Astrocyte (in vitro differentiated cells and primary cell): Measurements from ENCODE around the gene TSGA10. TPM values are rescaled to one million over a fixed set of nuclear protein-coding genes. Genes with fewer than 3 reads are reported as not detected.

Source experiments
- DNase-seq: peaks from one replicate; pipeline ENCODE4 v3.0.0-alpha.2; 2010; ENCODE audit warnings: low read depth
- FAIRE-seq: peaks from 2 replicates; lab custom pipeline; 2011; peaks lifted over from hg19 to GRCh38; lab: Jason Lieb, UNC
- H2AFZ ChIP-seq: 2 replicates; pipeline ENCODE4 v1.6.0; 2012; ENCODE audit warnings: low read depth, low read length, inconsistent platforms
- H3K27ac ChIP-seq: 2 replicates; pipeline ENCODE4 v1.5.1; 2011; ENCODE audit warnings: low read depth, low read length, inconsistent platforms
- H3K27me3 ChIP-seq: 2 replicates; pipeline ENCODE4 v1.6.0; 2011; ENCODE audit warnings: low read length, inconsistent platforms; ENCODE audit not compliant: insufficient read depth
- H3K36me3 ChIP-seq: 2 replicates; pipeline ENCODE4 v1.5.1; 2011; ENCODE audit warnings: low read length, inconsistent platforms; ENCODE audit not compliant: insufficient read depth
- H3K4me1 ChIP-seq: 2 replicates; pipeline ENCODE4 v1.5.1; 2011; ENCODE audit warnings: low read length, inconsistent platforms; ENCODE audit not compliant: insufficient read depth
- H3K4me2 ChIP-seq: 2 replicates; pipeline ENCODE4 v1.6.0; 2012; ENCODE audit warnings: low read length, inconsistent platforms
- H3K4me3 ChIP-seq: 2 replicates; pipeline ENCODE4 v1.5.1; 2011; ENCODE audit warnings: low read depth, mild to moderate bottlenecking, low read length, inconsistent platforms; ENCODE audit not compliant: insufficient read depth
- H3K79me2 ChIP-seq: 2 replicates; pipeline ENCODE4 v1.6.0; 2012; ENCODE audit warnings: mild to moderate bottlenecking, low read length, inconsistent platforms; ENCODE audit not compliant: insufficient read depth
- H3K9ac ChIP-seq: 2 replicates; pipeline ENCODE4 v1.6.0; 2012; ENCODE audit warnings: mild to moderate bottlenecking, low read length, inconsistent platforms
- H3K9me3 ChIP-seq: 2 replicates; pipeline ENCODE4 v1.5.1; 2012; ENCODE audit warnings: low read depth, mild to moderate bottlenecking, low read length, inconsistent platforms; ENCODE audit not compliant: insufficient read depth
- H4K20me1 ChIP-seq: 2 replicates; pipeline ENCODE4 v1.6.0; 2012; ENCODE audit warnings: low read length, inconsistent platforms; ENCODE audit not compliant: insufficient read depth
- H3K27ac Mint-ChIP-seq: one replicate; pipeline ENCODE4 v1.8.0; 2021; ENCODE audit warnings: mild to moderate bottlenecking, mixed read lengths; ENCODE audit not compliant: unreplicated experiment
- H3K27me3 Mint-ChIP-seq: one replicate; pipeline ENCODE4 v1.8.0; 2021; ENCODE audit warnings: low read depth, mixed read lengths; ENCODE audit not compliant: unreplicated experiment
- H3K36me3 Mint-ChIP-seq: one replicate; pipeline ENCODE4 v1.8.0; 2021; ENCODE audit warnings: low read depth, mixed read lengths; ENCODE audit not compliant: unreplicated experiment
- H3K4me1 Mint-ChIP-seq: one replicate; pipeline ENCODE4 v1.8.0; 2021; ENCODE audit warnings: low read depth, mixed read lengths; ENCODE audit not compliant: unreplicated experiment
- H3K4me3 Mint-ChIP-seq: one replicate; pipeline ENCODE4 v1.8.0; 2021; ENCODE audit warnings: mild to moderate bottlenecking, moderate library complexity, mixed read lengths; ENCODE audit not compliant: unreplicated experiment
- H3K9me3 Mint-ChIP-seq: one replicate; pipeline ENCODE4 v1.8.0; 2021; ENCODE audit warnings: mild to moderate bottlenecking, mixed read lengths; ENCODE audit not compliant: unreplicated experiment
- EZH2 ChIP-seq: IDR thresholded peaks from 2 replicates; pipeline ENCODE4 v1.6.1; 2012; ENCODE audit warnings: mild to moderate bottlenecking, low read length, inconsistent platforms; ENCODE audit not compliant: insufficient read depth
- total RNA-seq: library from RNA; stranded (reverse); gene quantifications from 2 replicates; pipeline ENCODE4 v1.2.1, GENCODE V29; 2021
- TF ChIP-seq, protein P1 (sequence below): IDR thresholded peaks from 2 replicates; pipeline ENCODE4 v1.5.1; 2011; ENCODE audit warnings: low read depth, mild to moderate bottlenecking, inconsistent platforms, low read length, moderate library complexity; ENCODE audit not compliant: insufficient read depth

The TSGA10 gene
- total RNA-seq, 1 donor from 2014 or later: 3.9 TPM

DNA sequence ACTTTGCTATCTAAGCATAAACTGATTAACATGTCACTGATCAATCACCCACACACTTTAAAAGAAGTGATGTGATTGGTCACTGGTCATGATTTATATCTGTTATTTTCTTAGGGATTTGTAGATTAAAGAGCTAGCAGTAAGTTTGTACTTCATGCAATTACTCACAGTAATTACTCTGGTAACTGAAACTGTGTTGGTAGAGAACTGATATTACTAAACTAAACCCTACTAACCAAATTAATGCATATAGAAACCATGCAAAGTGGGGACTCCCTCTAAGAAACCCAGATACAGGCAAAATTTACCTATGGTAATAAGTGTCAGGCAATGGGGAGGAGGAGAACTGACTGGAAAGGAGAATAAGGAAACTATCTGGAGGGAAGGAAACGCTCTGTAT is 58.0 kb downstream of the TSGA10 start:
- Histone ChIP-seq H2AFZ (no peak overlapping the region), H3K4me3 (no peak overlapping the region), H3K9me3 (no peaks in the 10 kb centered on the region), H3K27ac (no peak overlapping the region), H3K4me2 (no peak overlapping the region), H3K9ac (no peak overlapping the region), H3K79me2 (no peaks in the 10 kb centered on the region), H4K20me1 (no peaks in the 10 kb centered on the region), H3K27me3 (no peaks in the 10 kb centered on the region), H3K4me1 (no peaks in the 10 kb centered on the region), H3K36me3 (no peaks in the 10 kb centered on the region)
- Mint-ChIP-seq H3K36me3 (peaks cover 5% of the 10 kb centered on the region), H3K4me3 (no peak overlapping the region), H3K27ac (no peak overlapping the region), H3K9me3 (peaks cover 15% of the 10 kb centered on the region), H3K4me1 (no peaks in the 10 kb centered on the region), H3K27me3 (no peaks in the 10 kb centered on the region)
- no peak for FAIRE-seq
- DNase-seq: no peak
- no peak for TF ChIP-seq EZH2

DNA sequence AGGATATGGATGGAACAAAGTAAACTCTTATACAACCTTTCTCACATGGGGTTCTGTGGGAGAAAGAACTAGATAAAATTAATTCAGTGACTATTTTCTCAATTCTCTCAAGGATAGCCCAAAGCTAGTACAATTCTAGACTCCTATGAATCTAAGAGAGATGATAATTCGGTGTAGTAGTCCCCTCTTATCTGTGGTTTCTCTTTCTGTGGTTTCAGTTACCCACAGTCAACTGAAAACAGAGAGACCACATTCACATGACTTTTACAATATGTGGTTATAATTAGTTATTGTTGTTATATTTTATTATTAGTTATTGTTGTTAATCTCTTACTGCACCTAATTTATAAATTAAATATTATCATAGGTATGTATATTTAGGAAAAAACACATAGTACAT is 66.7 kb downstream of the TSGA10 start:
- Histone ChIP-seq H4K20me1 (no peaks in the 10 kb centered on the region), H3K9ac (no peak overlapping the region), H3K4me2 (no peak overlapping the region), H3K27me3 (no peaks in the 10 kb centered on the region), H3K27ac (no peak overlapping the region), H3K9me3 (no peaks in the 10 kb centered on the region), H3K4me3 (no peak overlapping the region), H3K4me1 (no peaks in the 10 kb centered on the region), H3K36me3 (no peaks in the 10 kb centered on the region), H3K79me2 (no peaks in the 10 kb centered on the region), H2AFZ (no peak overlapping the region)
- no peak overlapping the region for H3K4me3 Mint-ChIP-seq
- H3K4me1 Mint-ChIP-seq: no peaks in the 10 kb centered on the region
- H3K9me3 Mint-ChIP-seq: peaks cover 2% of the 10 kb centered on the region
- no peak overlapping the region for H3K27ac Mint-ChIP-seq
- TF ChIP-seq EZH2: no peak
- TF ChIP-seq, protein P1, sequence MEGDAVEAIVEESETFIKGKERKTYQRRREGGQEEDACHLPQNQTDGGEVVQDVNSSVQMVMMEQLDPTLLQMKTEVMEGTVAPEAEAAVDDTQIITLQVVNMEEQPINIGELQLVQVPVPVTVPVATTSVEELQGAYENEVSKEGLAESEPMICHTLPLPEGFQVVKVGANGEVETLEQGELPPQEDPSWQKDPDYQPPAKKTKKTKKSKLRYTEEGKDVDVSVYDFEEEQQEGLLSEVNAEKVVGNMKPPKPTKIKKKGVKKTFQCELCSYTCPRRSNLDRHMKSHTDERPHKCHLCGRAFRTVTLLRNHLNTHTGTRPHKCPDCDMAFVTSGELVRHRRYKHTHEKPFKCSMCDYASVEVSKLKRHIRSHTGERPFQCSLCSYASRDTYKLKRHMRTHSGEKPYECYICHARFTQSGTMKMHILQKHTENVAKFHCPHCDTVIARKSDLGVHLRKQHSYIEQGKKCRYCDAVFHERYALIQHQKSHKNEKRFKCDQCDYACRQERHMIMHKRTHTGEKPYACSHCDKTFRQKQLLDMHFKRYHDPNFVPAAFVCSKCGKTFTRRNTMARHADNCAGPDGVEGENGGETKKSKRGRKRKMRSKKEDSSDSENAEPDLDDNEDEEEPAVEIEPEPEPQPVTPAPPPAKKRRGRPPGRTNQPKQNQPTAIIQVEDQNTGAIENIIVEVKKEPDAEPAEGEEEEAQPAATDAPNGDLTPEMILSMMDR: no peak
- FAIRE-seq (no peak), DNase-seq (peak; percentile 3)
- peaks cover 8% of the 10 kb centered on the region for H3K27me3 Mint-ChIP-seq
- peaks cover 2% of the 10 kb centered on the region for H3K36me3 Mint-ChIP-seq

DNA sequence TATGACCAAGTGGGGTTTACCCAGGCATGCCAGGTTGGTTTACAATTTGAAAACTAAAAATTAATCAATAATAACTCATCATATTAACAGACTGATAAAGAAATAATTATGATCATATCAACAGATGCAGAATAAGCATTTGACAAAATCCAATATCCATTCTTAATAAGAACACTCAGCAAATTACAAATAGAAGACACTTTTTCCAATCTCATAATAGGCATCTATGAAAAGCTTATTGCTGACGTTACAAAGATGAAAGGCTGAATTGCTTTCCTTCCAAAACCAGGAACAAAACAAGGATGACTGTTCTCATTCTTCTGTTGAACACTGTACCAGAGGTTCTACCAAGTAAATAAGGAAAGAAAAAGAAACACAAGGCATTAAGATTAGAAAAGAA is 68.4 kb downstream of the TSGA10 start:
- no peaks in the 10 kb centered on the region for H3K9me3 Mint-ChIP-seq
- DNase-seq (no peak), FAIRE-seq (no peak)
- Histone ChIP-seq H3K4me2 (no peak overlapping the region), H3K9me3 (no peaks in the 10 kb centered on the region), H3K79me2 (no peaks in the 10 kb centered on the region), H3K4me1 (no peaks in the 10 kb centered on the region), H3K9ac (no peak overlapping the region), H3K27ac (no peak overlapping the region), H2AFZ (no peak overlapping the region), H4K20me1 (no peaks in the 10 kb centered on the region), H3K27me3 (peaks cover 8% of the 10 kb centered on the region), H3K4me3 (no peak overlapping the region), H3K36me3 (no peaks in the 10 kb centered on the region)
- H3K27me3 Mint-ChIP-seq: peaks cover 11% of the 10 kb centered on the region
- no peak overlapping the region for H3K4me3 Mint-ChIP-seq
- H3K4me1 Mint-ChIP-seq: no peaks in the 10 kb centered on the region
- no peak overlapping the region for H3K27ac Mint-ChIP-seq
- TF ChIP-seq EZH2: no peak
- TF ChIP-seq, protein P1: no peak
- H3K36me3 Mint-ChIP-seq: peaks cover 2% of the 10 kb centered on the region
